ENCODE results near the gene SOHLH1.
"Not testable (repeated sequence)": the region's sequence is repeated elsewhere in the genome, so short reads cannot be mapped to it uniquely, and the experiment has no call there.

The SOHLH1 gene

DNA sequence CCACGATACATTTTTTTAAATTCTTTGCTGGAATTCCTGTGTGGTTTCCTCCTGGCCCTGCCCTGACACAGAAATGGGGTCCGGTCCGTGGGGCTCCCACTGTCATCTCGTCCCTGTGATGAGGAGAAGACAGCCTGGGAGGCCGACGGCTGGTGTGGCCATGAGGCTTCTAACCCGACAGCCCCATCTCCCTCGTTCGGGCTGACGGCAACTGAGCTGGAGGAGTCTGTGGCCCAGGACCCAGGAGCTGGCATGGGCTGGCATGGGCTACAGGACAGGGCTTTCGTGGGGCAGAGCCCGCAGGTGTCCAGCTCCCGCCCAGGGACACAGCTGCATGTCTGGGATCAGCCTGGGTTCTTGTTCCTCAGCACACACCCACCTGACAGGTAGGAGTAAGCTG lies 22.4 kb downstream of the SOHLH1 start:
- no peak for DNase-seq

DNA sequence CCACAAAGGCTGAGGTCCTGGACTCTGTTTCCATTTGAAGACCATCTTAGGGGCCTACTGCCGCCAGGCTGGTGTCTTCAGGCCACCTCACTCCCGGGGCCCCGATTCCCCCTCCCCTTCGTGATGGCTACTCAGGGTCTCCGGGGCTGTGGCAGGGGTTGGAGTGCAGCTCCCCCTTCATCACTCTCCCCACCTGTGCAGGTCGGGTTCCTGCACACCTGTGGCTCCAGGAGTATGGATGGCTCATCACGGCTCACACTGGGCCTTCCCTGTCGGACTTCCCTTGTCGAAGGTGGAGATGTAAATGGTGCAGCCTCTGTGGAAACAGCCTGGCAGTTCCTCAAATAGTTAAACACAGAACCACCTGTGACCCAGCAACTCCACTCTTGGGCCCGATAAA lies 24.3 kb downstream of the SOHLH1 start:
- DNase-seq: no peak

- no peak for DNase-seq
Measured at GRCh38 chr9:135673941-135674340, 25.3 kb downstream of the SOHLH1 start.

DNA sequence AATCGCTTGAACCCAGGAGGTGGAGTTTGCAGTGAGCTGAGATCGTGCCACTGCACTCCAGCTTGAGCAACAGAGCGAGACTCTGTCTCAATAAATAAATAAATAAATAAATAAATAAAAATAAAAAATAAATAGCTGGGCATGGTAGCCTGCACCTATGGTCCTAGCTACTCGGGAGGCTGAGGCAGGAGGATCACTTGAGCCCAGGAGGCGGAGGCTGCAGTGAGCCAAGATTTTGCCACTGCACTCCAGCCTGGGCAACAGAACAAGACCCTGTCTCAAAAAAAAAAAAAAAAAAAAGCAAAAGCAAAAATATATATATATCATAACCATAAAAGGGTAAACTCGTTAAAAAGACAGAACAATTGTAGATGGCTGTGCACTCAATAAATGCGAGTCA lies 26.5 kb downstream of the SOHLH1 start:
- DNase-seq: not testable (repeated sequence)

- no peak for DNase-seq
Measured at GRCh38 chr9:135671591-135672041, 27.7 kb downstream of the SOHLH1 start.

GRCh38 chr9:135670721-135671590 lies 28.3 kb downstream of the SOHLH1 start:
- no peak for DNase-seq

DNA sequence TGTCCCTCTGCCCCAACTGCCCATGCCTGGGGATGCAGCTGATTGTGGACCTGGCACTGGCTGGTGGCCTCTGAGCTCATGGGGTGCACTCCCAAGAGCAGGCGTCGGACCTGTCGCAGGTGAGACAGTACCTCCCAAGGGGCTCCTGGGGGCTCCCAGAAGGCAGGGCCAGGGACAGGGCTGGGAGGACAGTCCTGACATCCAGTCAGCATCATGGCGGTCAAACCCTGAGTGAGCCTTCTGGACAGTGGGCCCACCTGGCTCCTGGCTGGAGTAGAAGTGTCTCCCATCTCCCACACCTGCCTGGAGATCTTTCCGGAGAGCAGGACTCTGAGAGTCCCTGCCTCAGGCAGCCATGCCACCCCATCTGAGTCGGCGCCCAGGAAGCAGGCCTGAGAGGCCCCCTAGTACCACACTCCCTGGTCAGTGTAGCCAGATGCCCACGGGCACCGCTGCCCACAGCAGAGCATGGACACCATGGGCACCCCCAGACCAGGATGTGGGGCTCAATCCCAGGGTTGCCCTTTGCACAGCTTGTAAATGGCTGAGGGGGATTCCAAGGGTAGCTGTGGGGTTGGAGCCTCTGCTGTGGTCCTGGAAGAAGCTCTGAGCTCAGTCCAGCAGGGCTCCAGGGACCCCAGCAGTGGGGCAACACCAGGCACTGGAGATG lies 29.5 kb downstream of the SOHLH1 start:
- no peak for DNase-seq

DNA sequence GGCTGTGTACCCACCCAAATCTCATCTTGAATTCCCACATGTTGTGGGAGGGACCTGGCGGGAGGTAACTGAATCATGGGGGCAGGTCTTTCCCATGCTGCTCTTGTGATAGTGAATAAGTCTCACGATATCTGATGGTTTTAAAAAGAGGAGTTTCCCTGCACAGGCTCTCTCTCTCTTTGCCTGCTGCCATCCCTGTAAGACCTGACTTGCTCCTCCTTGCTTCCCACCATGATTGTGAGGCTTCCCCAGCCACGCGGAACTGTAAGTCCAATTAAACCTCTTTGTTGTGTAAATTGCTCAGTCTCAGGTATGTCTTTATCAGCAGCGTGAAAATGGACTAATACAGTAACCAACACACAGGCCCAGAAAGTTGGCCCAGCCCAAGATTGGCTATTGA lies 30.3 kb downstream of the SOHLH1 start:
- DNase-seq: not testable (repeated sequence)

- DNase-seq: no peak
Measured at GRCh38 chr9:135667463-135668001, 31.7 kb downstream of the SOHLH1 start.

DNA sequence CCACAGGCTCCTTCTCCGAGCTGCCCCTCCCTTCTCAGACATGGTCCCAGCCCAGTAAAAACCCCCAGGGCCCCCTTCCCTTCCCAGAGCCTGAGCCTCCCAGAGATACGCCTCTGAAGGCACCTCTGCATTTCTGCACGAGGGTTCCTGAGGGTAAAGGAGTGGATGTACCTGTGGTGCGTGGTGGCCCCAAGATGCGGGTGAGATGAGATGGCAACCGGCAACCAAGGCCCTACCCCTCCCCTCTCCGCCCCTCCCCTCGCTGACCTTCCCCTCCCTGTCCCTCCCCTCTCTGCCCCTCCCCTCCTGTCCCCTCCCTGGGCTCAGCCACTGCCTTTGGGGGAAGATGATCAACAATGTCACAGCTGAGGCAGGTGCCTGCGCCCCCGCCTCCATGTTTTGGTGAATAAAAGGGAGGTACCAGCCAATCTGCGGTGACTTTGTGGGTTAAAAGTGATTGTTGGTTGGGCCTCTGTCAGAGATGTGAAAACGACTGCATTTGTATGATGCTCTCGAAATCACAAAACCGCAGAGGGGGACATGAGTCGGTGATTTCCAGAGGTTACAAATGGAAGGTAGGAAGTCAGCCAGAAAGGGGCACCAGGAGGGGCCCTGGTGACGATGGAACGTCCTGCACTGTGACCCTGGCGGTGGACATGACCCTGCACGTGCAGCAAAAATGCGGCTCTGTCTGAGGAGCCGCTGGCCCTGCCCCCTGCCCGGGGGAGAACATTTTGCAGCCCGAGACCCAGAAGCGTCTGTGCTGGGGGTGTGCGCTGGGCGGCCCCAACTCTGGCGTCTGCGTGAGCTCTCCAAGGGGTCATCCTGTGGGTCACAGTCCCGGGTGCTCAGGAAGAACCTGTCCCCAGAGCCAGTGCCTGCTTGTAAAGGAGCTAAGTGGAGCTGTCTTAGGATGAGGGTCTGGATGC lies 32.5 kb downstream of the SOHLH1 start:
- no peak for DNase-seq

DNA sequence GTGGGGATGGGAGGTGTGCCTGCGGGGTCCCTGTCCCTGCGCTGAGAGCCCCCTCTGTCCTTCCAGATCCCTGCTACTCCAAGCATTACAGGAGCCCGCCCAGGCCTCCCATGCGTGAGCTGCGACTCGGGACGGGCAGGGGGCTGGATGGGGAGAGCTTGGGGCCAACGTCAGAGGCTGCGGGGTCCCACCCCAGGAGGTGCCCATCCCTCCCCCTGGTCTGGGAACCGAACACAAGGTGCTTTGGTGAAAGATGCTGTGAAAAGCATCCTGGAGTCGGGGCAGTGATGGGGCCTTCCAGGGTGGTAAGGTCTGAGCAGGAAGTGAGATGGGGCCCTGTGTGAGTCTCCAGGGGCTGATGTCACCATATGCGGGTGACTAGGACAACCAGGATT lies 33.5 kb downstream of the SOHLH1 start:
- DNase-seq: no peak

DNA sequence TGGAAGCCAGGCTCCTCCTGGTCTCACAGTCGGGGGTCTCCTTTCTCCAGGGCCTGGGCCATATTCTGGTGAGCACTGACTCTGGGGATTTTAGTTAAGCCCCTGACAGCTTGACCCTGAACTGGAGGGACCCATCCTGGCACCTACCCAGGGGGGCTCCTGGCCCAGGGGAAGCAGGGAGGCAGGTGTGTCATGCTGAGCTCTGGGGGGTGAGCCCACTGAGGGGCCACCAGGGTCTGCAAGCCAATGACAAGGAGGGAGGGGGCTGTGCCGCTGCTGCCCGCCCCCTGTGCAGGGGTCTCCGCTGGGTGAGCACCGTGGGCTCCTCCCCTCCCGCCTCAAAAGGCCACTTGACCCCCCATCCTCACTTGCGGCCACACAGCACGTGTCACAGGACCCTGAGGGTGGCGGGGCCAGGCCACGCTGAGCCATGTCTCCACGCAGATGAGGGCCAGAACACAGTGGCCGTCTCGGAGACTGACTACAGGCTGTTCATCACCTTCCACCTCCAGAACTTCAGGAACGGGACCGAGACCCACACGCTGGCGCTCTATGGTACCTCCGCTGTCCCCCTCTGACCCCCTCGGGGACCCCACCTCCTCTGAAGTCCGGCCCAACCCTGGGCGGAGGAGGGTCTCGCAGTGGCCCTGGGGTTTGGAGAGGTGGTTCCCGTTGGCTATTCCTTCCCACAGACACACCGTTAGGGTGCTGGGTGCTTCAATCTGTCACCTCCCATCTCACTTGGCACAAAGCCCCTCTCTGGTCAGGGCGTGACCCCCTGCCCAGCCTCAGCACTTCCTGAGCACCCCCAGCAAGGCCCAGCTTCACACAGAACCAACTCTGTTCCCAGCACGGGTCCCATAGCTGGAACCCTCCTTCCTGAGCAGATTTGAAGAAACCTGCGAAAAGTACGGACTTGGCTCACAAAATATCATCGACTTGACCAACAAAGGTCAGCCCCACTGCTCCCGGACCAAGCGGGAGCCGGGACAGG lies 34.2 kb downstream of the SOHLH1 start:
- DNase-seq: no peak

- no peak for DNase-seq
Measured at GRCh38 chr9:135664266-135664665, 35.0 kb downstream of the SOHLH1 start.

DNA sequence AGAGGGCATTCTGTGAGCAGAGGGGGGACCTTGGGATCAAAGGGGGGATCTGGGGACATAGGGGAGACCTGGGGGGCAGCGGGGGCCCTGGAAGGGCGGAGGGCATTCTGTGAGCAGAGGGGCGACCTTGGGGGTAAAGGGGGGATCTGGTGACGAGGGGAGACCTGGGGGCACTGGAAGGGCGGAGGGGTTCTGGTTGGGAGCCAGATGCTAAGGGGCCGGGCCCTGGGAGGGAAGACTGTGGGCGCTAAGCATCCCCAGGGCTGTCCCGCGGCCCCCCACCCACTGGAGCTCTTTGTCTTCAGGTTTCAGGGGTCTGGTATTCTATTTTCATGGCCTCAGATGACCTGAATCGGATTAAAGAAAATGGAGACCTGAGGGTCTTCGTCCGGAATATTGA lies 35.4 kb downstream of the SOHLH1 start:
- DNase-seq: no peak

- DNase-seq: no peak
Measured at GRCh38 chr9:135663451-135663770, 35.9 kb downstream of the SOHLH1 start.

- DNase-seq: no peak
Measured at GRCh38 chr9:135662758-135663450, 36.4 kb downstream of the SOHLH1 start, which contains the start of gene LCN9. Gene LCN9, plus strand, starts transcription at chr9:135663309. Its CDS starts 13 bp downstream, at chr9:135663322.

- no peak for DNase-seq
Measured at GRCh38 chr9:135661816-135662560, 37.3 kb downstream of the SOHLH1 start.

DNA sequence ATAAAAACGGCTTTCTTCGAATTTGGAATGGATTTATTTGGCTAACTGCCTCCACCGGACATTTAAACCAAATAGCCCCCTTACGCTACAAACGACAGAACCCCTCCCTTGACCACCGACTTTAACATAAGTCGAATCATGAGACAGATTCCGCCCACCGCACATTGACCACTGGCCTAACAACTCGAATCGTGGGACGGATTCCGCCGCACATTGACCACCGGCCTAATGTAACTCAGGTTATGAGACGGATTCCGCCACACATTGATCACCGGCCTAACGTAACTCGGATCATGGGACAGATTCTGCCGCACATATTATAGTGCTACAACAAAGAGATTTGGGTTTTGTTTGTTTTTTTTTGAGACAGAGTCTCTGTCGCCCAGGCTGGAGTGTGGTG lies 38.9 kb downstream of the SOHLH1 start:
- no peak for DNase-seq

DNA sequence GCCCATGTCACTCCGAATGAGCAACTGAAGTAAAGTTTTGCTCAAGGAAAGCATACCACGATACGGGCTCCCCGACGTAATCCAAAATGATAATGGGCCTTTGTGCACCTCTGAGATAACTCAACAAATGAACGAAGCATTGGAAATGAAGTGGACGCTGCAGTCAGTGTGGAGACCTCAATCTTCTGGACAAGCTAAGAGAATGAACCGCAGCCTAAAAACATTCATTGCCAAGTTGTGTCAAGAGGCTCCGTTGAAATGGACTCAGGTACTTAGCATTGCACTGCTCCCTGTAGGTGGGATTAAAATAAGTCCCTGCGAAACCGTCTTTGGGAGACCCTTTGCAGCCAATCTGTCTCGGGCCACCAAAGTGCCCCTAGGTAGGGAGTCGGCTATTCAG lies 40.0 kb downstream of the SOHLH1 start:
- no peak for DNase-seq

- no peak for DNase-seq
Measured at GRCh38 chr9:135657416-135657815, 41.9 kb downstream of the SOHLH1 start.

Measured in NCI-H2029 (cell line).